ENCODE results near the gene RPS18.

DNA sequence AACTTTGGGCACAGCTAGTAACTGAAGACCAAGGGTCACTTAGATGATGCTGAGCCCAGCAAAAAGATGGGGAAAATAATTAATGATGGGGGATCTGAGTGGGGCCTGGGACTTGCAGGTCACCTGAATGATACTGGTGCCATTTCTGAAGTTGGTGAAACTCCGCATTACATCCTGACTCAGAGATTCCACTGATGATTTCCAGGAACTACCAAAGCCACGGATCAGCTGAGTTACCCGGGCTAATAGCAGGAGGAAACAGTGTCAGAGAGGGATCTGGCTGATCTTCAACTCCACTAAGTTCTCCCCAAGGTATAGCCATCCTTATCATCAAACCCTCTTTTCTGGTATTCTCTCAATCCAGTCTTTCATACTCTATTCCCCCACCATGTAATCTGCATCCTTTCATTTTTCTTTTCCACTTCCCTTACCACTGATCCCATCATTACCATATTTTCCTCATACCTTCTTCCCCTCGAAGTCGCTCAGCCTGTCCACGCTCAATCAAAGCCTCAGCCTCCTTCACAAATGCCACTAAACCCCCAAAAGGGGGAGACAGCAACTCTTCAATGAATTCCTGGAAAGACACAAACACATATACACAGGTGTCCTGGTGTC, 20.4 kb upstream of the RPS18 start:
- TF ChIP-seq, protein P1, sequence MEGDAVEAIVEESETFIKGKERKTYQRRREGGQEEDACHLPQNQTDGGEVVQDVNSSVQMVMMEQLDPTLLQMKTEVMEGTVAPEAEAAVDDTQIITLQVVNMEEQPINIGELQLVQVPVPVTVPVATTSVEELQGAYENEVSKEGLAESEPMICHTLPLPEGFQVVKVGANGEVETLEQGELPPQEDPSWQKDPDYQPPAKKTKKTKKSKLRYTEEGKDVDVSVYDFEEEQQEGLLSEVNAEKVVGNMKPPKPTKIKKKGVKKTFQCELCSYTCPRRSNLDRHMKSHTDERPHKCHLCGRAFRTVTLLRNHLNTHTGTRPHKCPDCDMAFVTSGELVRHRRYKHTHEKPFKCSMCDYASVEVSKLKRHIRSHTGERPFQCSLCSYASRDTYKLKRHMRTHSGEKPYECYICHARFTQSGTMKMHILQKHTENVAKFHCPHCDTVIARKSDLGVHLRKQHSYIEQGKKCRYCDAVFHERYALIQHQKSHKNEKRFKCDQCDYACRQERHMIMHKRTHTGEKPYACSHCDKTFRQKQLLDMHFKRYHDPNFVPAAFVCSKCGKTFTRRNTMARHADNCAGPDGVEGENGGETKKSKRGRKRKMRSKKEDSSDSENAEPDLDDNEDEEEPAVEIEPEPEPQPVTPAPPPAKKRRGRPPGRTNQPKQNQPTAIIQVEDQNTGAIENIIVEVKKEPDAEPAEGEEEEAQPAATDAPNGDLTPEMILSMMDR (conservative IDR thresholded peaks at IDR 0.05 in 1 of 2, IDR thresholded peaks at IDR 0.05 in 1 of 2; ENCODE audit: low read depth in 1 of 2, low read length in 2 of 2): no peak
- TF ChIP-seq EZH2 (IDR thresholded peaks at IDR 0.05; ENCODE audit: low read length, missing control alignments): no peak

Measured in fibroblast of lung (primary cell).